B cell (primary cell): ENCODE data around the gene TBRG4. TPM values are rescaled to one million over a fixed set of nuclear protein-coding genes. Genes with fewer than 3 reads are reported as not detected.
"Not testable (repeated sequence)": the region's sequence is repeated elsewhere in the genome, so short reads cannot be mapped to it uniquely, and the experiment has no call there.

Source experiments
- ATAC-seq: fragments of 200-7000 bp; cut with Tn5 transposase; one replicate; pipeline ENCODE4 v1.10.0; 2021; ENCODE audit warnings: low read depth, mild to moderate bottlenecking, moderate number of reproducible peaks, moderate library complexity
- CTCF ChIA-PET: fragments of 350-600 bp; sonication (Branson Sonifier 250); formaldehyde crosslinking; loops from one replicate; lab custom pipeline; 2021; ENCODE audit warnings: antibody characterized with exemption, inconsistent platforms; lab: Charles Lee
- POLR2A ChIA-PET: fragments of 350-600 bp; sonication (Branson Sonifier 250); formaldehyde crosslinking; loops from one replicate; lab custom pipeline; 2021; ENCODE audit warnings: antibody characterized with exemption; lab: Charles Lee
- DNase-seq: peaks from one replicate; pipeline ENCODE4 v3.0.0; 2013
- H2AFZ ChIP-seq: 2 replicates; pipeline ENCODE4 v1.6.1; 2012; ENCODE audit warnings: mild to moderate bottlenecking, low read depth, low read length; ENCODE audit not compliant: insufficient read depth, poor library complexity, severe bottlenecking
- H3K27ac ChIP-seq, 2 donors: 1 replicate in 1 of 2; 2 replicates in 1 of 2; pipeline ENCODE4 v1.5.1; 2012 to 2013; ENCODE audit warnings: low read length in 2 of 2, mild to moderate bottlenecking in 2 of 2, moderate library complexity in 1 of 2
- H3K27me3 ChIP-seq, 4 experiments: fragments of 200-600 bp in 1 of 4; sonication (generic) in 1 of 4; replicated peaks in 1 of 4; 1 replicate in 2 of 4; 2 replicates in 2 of 4; pipeline versions ENCODE4 v1.6.1 to v1.7.0; 2013 to 2016; ENCODE audit warnings: low read length in 3 of 4, mild to moderate bottlenecking in 2 of 4, mixed read lengths in 1 of 4, moderate library complexity in 1 of 4; ENCODE audit not compliant: insufficient read depth in 4 of 4, control insufficient read depth in 3 of 4; ENCODE audit errors: control extremely low read depth in 1 of 4
- H3K36me3 ChIP-seq, 2 experiments: replicated peaks in 1 of 2; 1 replicate in 1 of 2; 2 replicates in 1 of 2; pipeline versions ENCODE4 v1.6.1 to v1.7.1; 2013; ENCODE audit warnings: low read length in 1 of 2; ENCODE audit not compliant: insufficient read depth in 2 of 2, control insufficient read depth in 1 of 2; ENCODE audit errors: control extremely low read depth in 1 of 2, extremely low read depth in 1 of 2
- H3K4me1 ChIP-seq, 2 donors: fragments of 200-600 bp in 1 of 2; sonication (generic) in 1 of 2; 1 replicate in 1 of 2; 2 replicates in 1 of 2; pipeline versions ENCODE4 v1.5.1 to v1.6.1; 2013 to 2017; ENCODE audit warnings: low read length in 2 of 2; ENCODE audit not compliant: control insufficient read depth in 2 of 2, insufficient read depth in 2 of 2
- H3K4me2 ChIP-seq: replicated peaks from 2 replicates; pipeline ENCODE3; 2012; ENCODE audit warnings: mild to moderate bottlenecking, low read depth, low read length; ENCODE audit not compliant: poor library complexity, severe bottlenecking
- H3K4me3 ChIP-seq, 5 experiments: fragments of 200-600 bp in 1 of 5; sonication (generic) in 1 of 5; 1 replicate in 3 of 5; 2 replicates in 2 of 5; pipeline versions ENCODE4 v1.5.1 to v1.7.0; 2011 to 2016; ENCODE audit warnings: low read length in 4 of 5, mild to moderate bottlenecking in 4 of 5, low read depth in 2 of 5, control low read depth in 1 of 5, moderate library complexity in 1 of 5; ENCODE audit not compliant: insufficient read depth in 1 of 5; ENCODE audit errors: control extremely low read depth in 1 of 5, extremely low read depth in 1 of 5
- H3K79me2 ChIP-seq: fragments of 200-600 bp; sonication (generic); one replicate; pipeline ENCODE4 v1.6.0; 2016; ENCODE audit warnings: low read length; ENCODE audit not compliant: control insufficient read depth, insufficient read depth
- H3K9ac ChIP-seq: fragments of 200-600 bp; sonication (generic); 2 replicates; pipeline ENCODE4 v1.6.1; 2017; ENCODE audit warnings: mild to moderate bottlenecking, low read length, moderate library complexity
- H3K9me3 ChIP-seq, 3 donors: one replicate each; pipeline versions ENCODE4 v1.6.1 to v1.7.1; 2013; ENCODE audit warnings: low read length in 2 of 3; ENCODE audit not compliant: control insufficient read depth in 2 of 3, insufficient read depth in 1 of 3; ENCODE audit errors: control extremely low read depth in 1 of 3
- H4K20me1 ChIP-seq: 2 replicates; pipeline ENCODE4 v1.6.0; 2012; ENCODE audit warnings: mild to moderate bottlenecking, low read length; ENCODE audit not compliant: insufficient read depth, control insufficient read depth, poor library complexity, severe bottlenecking
- H3K27ac Mint-ChIP-seq: one replicate; pipeline ENCODE4 v1.8.0; 2021; ENCODE audit warnings: mixed read lengths
- H3K27me3 Mint-ChIP-seq: one replicate; pipeline ENCODE4 v1.8.0; 2021; ENCODE audit warnings: mixed read lengths
- H3K4me1 Mint-ChIP-seq: one replicate; pipeline ENCODE4 v1.8.0; 2021; ENCODE audit warnings: mixed read lengths
- H3K4me3 Mint-ChIP-seq: one replicate; pipeline ENCODE4 v1.8.0; 2021; ENCODE audit warnings: mixed read lengths
- H3K9me3 Mint-ChIP-seq: one replicate; pipeline ENCODE4 v1.8.0; 2022; ENCODE audit warnings: mixed read lengths; ENCODE audit not compliant: insufficient read depth
- CTCF ChIP-seq: fragments of 200-600 bp; IDR thresholded peaks from one replicate; pipeline ENCODE4 v1.8.0; 2022; ENCODE audit warnings: antibody characterized with exemption, mild to moderate bottlenecking
- EZH2 ChIP-seq: IDR thresholded peaks from 2 replicates; pipeline ENCODE4 v1.6.1; 2012; ENCODE audit warnings: borderline replicate concordance, low read depth, mild to moderate bottlenecking, moderate library complexity, low read length; ENCODE audit not compliant: insufficient read depth, poor library complexity, severe bottlenecking
- WGBS: methylation state at CpG from one replicate; pipeline ENCODE4 v1.1.5; 2013; ENCODE audit warnings: missing lambda C conversion rate; ENCODE audit not compliant: insufficient coverage; 5-methylcytosine and 5-hydroxymethylcytosine counted together
- intact Hi-C: fragments of 100-400 bp; cut with micrococcal nuclease; formaldehyde crosslinking; loops from one replicate; pipeline ENCODE4 v1.10.0; 2022
- polyA plus RNA-seq: library from polyadenylated mRNA; depleted of rRNA; stranded (reverse); fragments of >200 nt; gene quantifications from 2 replicates; pipeline ENCODE4 v1.2.3, GENCODE V29; 2012
- total RNA-seq, 2 donors: library from RNA; stranded (reverse); fragments of 120-200 nt in 1 of 2; gene quantifications; 1 replicate in 1 of 2; 2 replicates in 1 of 2; pipeline versions ENCODE4 v1.2.3 to v1.2.4, GENCODE V29; 2013 to 2022

The TBRG4 gene
- total and polyA plus RNA-seq, 2 donors (not counting 1 experiment from before 2014, with no cell fraction given), result 92.8 to 111 TPM

DNA sequence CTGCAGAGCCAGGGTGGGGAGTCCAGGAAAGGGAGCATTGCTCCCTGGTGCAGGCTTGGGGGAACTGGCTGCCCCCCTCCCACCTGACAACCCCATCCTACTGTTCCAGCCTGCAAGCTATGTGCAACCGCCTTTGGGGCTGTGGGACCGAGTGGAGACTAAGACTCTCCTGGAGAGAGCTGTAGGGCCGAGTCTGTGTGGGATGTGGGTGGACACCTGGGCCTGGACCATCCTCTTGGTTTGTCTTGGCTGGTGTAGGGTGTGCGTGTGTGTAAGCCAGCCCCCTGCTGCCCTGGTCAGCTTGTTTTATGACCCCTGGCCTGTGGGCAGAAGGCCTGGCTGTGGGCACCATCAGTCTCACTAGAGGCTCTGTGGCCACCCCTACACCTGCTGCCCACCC is 44.4 kb upstream of the TBRG4 start:
- no peak overlapping the region for H3K9ac ChIP-seq
- no peak overlapping the region for H3K4me2 ChIP-seq
- intact Hi-C loops, result no loop called here
- ChIA-PET POLR2A (no interaction called here), CTCF (interaction anchor here (0.7 to 4.5 kb wide), 3 partner anchors 20 to 699 kb away, joined by 3 to 27 read pairs (median 10); no protein-coding TSS in a partner anchor)
- no peak overlapping the region for H2AFZ ChIP-seq
- Mint-ChIP-seq H3K4me1 (peaks cover 20% of the 10 kb centered on the region), H3K4me3 (no peak overlapping the region), H3K27me3 (peaks cover 38% of the 10 kb centered on the region), H3K9me3 (no peaks in the 10 kb centered on the region), H3K27ac (no peak overlapping the region)
- no peaks in the 10 kb centered on the region for H3K79me2 ChIP-seq
- WGBS, result 94% methylated on average over 3 of the region's 4 CpGs
- no peaks in the 10 kb centered on the region for H4K20me1 ChIP-seq
- TF ChIP-seq CTCF (no peak), EZH2 (no peak)
- DNase-seq, result no peak
- no peak overlapping the region for H3K4me3 ChIP-seq
- H3K27ac ChIP-seq, result no peak overlapping the region
- no peak for ATAC-seq
- no peaks in the 10 kb centered on the region for H3K36me3 ChIP-seq
- peaks cover 0 to 46% (median 13%) of the 10 kb centered on the region in 4 experiments for H3K27me3 ChIP-seq
- H3K4me1 ChIP-seq, result peaks cover 12 to 17% of the 10 kb centered on the region in 2 donors
- H3K9me3 ChIP-seq, result no peaks in the 10 kb centered on the region

DNA sequence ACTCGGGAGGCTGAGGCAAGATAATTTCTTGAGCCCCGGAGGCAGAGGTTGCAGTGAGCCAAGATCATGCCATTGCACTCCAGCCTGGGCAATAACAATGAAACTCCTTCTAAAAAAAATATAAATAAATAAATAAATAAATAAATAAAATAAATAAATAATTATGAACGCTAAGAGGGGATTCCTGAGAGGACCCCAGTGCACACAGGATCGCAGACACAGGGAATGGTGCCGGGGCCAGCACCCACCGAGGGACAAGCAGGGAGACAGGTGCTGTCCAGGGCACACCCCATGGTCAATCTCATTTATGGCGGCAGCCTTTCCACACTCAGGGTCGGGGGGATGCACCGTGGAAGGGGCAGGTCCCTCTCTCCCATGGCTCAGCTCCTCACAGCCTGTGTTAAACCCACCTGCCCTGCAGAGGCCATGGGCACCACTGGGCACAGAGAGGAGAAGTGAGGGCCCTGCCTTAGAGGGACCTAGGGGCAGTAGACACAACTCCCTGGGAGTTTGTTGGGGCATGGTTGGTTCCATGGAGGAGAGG is 43.9 kb upstream of the TBRG4 start:
- Histone ChIP-seq H3K79me2 (no peaks in the 10 kb centered on the region), H3K9me3 (no peaks in the 10 kb centered on the region), H3K9ac (no peak overlapping the region), H3K27me3 (peaks cover 0 to 46% (median 13%) of the 10 kb centered on the region in 4 experiments), H3K4me1 (peaks cover 10 to 17% of the 10 kb centered on the region in 2 donors), H4K20me1 (no peaks in the 10 kb centered on the region), H2AFZ (no peak overlapping the region), H3K27ac (no peak overlapping the region), H3K4me3 (no peak overlapping the region), H3K36me3 (no peaks in the 10 kb centered on the region), H3K4me2 (no peak overlapping the region)
- Mint-ChIP-seq H3K4me3 (no peak overlapping the region), H3K9me3 (no peaks in the 10 kb centered on the region), H3K4me1 (peaks cover 17% of the 10 kb centered on the region), H3K27ac (no peak overlapping the region), H3K27me3 (peaks cover 38% of the 10 kb centered on the region)
- ChIA-PET POLR2A (no interaction called here), CTCF (interaction anchor here (0.7 to 4.5 kb wide), 4 partner anchors 19 to 699 kb away, joined by 3 to 27 read pairs (median 7); no protein-coding TSS in a partner anchor)
- DNase-seq (no peak), ATAC-seq (no peak)
- no peak for TF ChIP-seq EZH2
- no peak for TF ChIP-seq CTCF
- intact Hi-C loops, result no loop called here
- WGBS, result 93% methylated on average over 4 of the region's 9 CpGs

DNA sequence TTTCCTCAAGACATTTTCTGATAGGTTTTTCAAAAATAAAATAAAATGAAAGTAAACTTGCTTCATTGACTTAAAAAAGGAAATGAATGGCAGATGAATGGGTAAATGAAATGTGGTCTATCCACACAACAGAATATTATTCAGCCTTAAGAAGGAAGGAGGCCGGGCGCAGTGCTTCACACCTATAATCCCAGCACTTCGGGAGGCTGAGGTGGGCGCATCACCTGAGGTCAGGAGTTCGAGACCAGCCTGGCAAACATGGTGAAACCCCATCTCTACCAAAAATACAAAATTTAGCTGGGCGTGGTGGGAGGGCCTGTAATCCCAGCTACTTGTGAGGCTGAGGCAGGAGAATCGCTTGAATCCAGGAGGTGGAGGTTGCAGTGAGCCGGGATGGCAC is 42.4 kb upstream of the TBRG4 start:
- DNase-seq, POLR2A ChIA-PET, H3K27ac Mint-ChIP-seq, H3K4me3 Mint-ChIP-seq, H3K27ac ChIP-seq, H3K9ac ChIP-seq, H4K20me1 ChIP-seq, ATAC-seq, H3K4me2 ChIP-seq, H3K9me3 Mint-ChIP-seq, intact Hi-C loops, H3K4me3 ChIP-seq, H3K36me3 ChIP-seq, H2AFZ ChIP-seq, H3K9me3 ChIP-seq, H3K79me2 ChIP-seq: not testable (repeated sequence)
- Mint-ChIP-seq H3K27me3 (peaks cover 36% of the 10 kb centered on the region), H3K4me1 (peaks cover 12% of the 10 kb centered on the region)
- H3K27me3 ChIP-seq, result peaks cover 0 to 36% (median 10%) of the 10 kb centered on the region in 4 experiments
- H3K4me1 ChIP-seq, result peaks cover 9 to 17% of the 10 kb centered on the region in 2 donors
- WGBS, result 100% methylated on average over 2 of the region's 8 CpGs
- CTCF ChIA-PET, result interaction anchor here (0.7 to 4.5 kb wide), 5 partner anchors 18 to 701 kb away, joined by 3 to 27 read pairs (median 4); no protein-coding TSS in a partner anchor
